AG04450 (cell line): ENCODE data around the gene TSPEAR. TPM values are rescaled to one million over a fixed set of nuclear protein-coding genes. Genes with fewer than 3 reads are reported as not detected.

Source experiments
- CTCF ChIA-PET: fragments of 300-600, 350-600 bp; formaldehyde crosslinking; extraction: SDS; loops from one replicate; lab custom pipeline; 2022; ENCODE audit warnings: antibody characterized with exemption, inconsistent platforms; lab: Charles Lee
- POLR2A ChIA-PET: fragments of 350-600 bp; formaldehyde crosslinking; extraction: SDS; loops from one replicate; lab custom pipeline; 2021; ENCODE audit warnings: antibody characterized with exemption, inconsistent platforms; lab: Yijun Ruan, JAX
- DNase-seq: peaks from one replicate; pipeline ENCODE4 v3.0.0-alpha.2; 2011; ENCODE audit warnings: low read depth, low spot score
- H3K27ac ChIP-seq: one replicate; pipeline ENCODE4 v1.5.1; 2012; ENCODE audit warnings: low read depth, low read length, control low read depth
- H3K27me3 ChIP-seq: one replicate; pipeline ENCODE4 v1.6.0; 2012; ENCODE audit warnings: low read length; ENCODE audit not compliant: control insufficient read depth, insufficient read depth
- H3K4me3 ChIP-seq: 2 replicates; pipeline ENCODE4 v1.5.1; 2011; ENCODE audit warnings: mild to moderate bottlenecking, low read depth, low read length, control low read depth
- H3K9me3 ChIP-seq: 2 replicates; pipeline ENCODE4 v1.5.1; 2012; ENCODE audit warnings: low read length; ENCODE audit not compliant: control insufficient read depth, insufficient read depth
- polyA plus RNA-seq: library from polyadenylated mRNA; depleted of rRNA; stranded (reverse); fragments of >200 nt; gene quantifications from 2 replicates; pipeline ENCODE4 v1.2.3, GENCODE V29; 2011
- TF ChIP-seq, protein P1 (sequence below): IDR thresholded peaks from 2 replicates; pipeline ENCODE4 v1.5.1; 2011; ENCODE audit warnings: low read depth, low read length, control low read depth, inconsistent platforms

The TSPEAR gene
- polyA plus RNA-seq, 1 experiment = not detected

DNA sequence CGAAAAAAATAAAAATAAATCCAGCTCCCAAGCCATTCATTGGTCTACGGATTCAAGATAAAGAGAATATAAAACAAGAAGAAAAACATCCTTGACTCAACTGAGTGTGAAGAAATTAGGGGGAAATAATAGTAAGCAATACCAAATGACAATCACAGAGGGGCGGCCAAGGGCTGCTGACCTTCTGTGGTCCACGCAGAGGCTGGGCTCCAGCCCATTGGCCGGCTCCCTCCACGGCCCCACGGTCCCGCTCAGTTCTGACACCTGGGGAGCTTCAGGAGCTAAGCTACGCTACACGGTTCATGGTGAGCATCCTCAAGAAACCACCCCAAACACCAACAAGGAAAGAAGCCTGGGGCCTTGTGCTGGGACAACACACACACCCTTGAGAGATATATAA is 14.8 kb downstream of the TSPEAR start:
- POLR2A ChIA-PET = no interaction called here

DNA sequence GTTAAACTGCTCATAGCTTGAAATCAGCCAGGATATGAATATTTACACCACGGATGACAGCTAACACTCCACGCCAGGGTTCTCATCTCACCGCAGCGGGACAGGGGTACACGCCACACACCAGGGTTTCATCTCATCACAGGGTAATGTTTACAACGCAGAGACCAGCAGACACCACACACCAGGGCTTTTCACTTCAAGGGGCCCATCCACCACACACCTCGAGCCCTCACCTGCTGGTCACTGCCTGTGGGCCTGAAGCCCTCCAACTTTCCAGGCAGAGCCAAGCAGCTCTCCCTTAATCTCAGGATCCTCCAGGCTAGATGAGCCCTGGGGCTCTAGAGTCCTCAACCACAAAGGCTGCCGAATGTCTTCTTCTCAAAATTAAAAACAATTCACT is 15.7 kb downstream of the TSPEAR start:
- Histone ChIP-seq H3K27me3 (peaks cover 19% of the 10 kb centered on the region), H3K4me3 (no peak overlapping the region), H3K9me3 (no peaks in the 10 kb centered on the region; the same call in 1 of the 2 replicates), H3K27ac (no peak overlapping the region)
- ChIA-PET CTCF (no interaction called here), POLR2A (no interaction called here)
- TF ChIP-seq, protein P1, sequence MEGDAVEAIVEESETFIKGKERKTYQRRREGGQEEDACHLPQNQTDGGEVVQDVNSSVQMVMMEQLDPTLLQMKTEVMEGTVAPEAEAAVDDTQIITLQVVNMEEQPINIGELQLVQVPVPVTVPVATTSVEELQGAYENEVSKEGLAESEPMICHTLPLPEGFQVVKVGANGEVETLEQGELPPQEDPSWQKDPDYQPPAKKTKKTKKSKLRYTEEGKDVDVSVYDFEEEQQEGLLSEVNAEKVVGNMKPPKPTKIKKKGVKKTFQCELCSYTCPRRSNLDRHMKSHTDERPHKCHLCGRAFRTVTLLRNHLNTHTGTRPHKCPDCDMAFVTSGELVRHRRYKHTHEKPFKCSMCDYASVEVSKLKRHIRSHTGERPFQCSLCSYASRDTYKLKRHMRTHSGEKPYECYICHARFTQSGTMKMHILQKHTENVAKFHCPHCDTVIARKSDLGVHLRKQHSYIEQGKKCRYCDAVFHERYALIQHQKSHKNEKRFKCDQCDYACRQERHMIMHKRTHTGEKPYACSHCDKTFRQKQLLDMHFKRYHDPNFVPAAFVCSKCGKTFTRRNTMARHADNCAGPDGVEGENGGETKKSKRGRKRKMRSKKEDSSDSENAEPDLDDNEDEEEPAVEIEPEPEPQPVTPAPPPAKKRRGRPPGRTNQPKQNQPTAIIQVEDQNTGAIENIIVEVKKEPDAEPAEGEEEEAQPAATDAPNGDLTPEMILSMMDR = no peak
- DNase-seq = no peak

More for the DNA sequence above, 14.8 kb downstream of the TSPEAR start:
- Histone ChIP-seq H3K9me3 (no peaks in the 10 kb centered on the region; the same call in 1 of the 2 replicates), H3K4me3 (no peak overlapping the region), H3K27ac (no peak overlapping the region), H3K27me3 (peaks cover 21% of the 10 kb centered on the region)
- CTCF ChIA-PET = no interaction called here
- TF ChIP-seq, protein P1 = no peak
- no peak for DNase-seq

DNA sequence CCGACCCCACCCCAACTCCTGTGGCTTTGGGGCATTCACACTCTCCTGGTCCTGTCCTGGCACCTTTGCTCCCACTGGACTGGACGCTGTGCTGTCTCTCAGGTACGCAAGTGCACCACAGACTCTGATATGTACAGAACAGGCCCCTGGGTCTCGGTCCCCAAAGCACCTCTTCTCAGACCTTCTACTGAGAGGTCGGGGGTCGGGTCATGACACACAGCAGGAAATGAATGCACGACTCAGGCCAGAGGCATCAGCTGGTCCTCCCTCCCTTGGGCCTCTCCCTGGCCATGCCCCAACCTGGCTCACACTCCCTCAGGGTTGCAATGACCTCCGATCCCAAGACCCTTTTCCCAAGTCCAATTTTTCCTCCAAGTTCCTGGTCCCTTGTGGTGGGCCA is 16.2 kb downstream of the TSPEAR start:
- CTCF ChIA-PET = no interaction called here

DNA sequence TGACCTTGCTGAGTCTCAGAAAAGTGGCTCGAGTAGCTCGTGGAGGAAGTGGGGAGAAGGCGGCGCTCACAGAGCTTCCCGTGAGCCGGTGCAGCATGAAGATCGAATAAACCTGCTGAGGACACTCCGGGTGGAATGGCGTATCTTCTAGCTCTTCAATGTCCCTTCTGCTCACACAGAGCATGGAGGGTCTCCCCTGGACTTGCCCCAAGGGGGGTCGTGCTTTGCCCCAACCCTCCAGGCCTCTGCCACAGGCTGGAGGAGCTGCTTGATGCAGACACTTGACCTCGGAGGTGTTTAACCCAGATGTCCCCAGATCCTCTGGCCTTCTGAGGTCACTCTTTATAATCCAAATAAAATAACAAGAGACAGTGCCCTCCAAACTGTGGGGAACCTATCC is 16.6 kb downstream of the TSPEAR start:
- CTCF ChIA-PET = no interaction called here
- Histone ChIP-seq H3K9me3 (no peaks in the 10 kb centered on the region; the same call in 1 of the 2 replicates), H3K27ac (no peak overlapping the region), H3K4me3 (no peak overlapping the region), H3K27me3 (peaks cover 16% of the 10 kb centered on the region)
- TF ChIP-seq, protein P1 = no peak
- DNase-seq = no peak
- POLR2A ChIA-PET = no interaction called here

More for the DNA sequence above, 16.2 kb downstream of the TSPEAR start:
- POLR2A ChIA-PET = no interaction called here
- TF ChIP-seq, protein P1 = no peak
- H3K27ac ChIP-seq = no peak overlapping the region
- no peak for DNase-seq
- H3K4me3 ChIP-seq = no peak overlapping the region
- H3K9me3 ChIP-seq = no peaks in the 10 kb centered on the region; the same call in 1 of the 2 replicates
- H3K27me3 ChIP-seq = peaks cover 19% of the 10 kb centered on the region

DNA sequence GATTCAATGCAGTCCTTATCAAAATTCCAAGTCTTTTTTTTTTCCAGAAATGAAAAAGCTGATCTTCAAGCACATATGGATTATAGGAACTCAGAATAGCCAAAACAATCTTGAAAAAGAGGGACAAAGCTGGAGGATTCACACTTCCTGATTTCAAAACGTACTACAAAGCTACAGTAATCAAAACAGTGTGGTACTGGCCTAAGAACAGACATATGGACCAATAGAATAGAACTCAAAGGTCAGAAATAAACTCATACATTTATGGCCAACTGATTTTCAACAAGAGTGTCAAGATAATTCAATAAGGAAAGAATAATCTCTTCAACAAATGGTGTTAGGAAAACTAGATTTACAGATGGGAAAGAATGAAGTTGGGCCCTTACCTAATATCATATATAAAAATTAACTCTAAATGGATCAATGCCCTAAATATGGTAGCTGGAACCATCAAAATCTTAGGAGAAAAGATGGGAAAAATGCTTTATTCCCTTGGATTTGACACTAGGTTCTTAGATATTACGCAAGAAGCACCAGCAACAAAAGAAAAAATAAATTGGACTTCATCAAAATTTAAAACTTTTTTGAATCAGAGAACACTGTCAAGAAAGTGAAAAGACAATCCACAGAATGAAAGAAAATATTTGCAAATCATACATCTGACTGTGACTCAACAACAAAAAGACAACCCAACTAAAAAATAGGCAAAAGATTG is 18.4 kb downstream of the TSPEAR start:
- no peak for DNase-seq
- H3K27me3 ChIP-seq = peaks cover 10% of the 10 kb centered on the region
- H3K27ac ChIP-seq = no peak overlapping the region
- TF ChIP-seq, protein P1 = no peak
- H3K9me3 ChIP-seq = no peaks in the 10 kb centered on the region; the same call in 1 of the 2 replicates
- POLR2A ChIA-PET = no interaction called here
- H3K4me3 ChIP-seq = no peak overlapping the region
- CTCF ChIA-PET = no interaction called here
